Naive thymus-derived CD8-positive, alpha-beta T cell (primary cell): Measurements from ENCODE around the gene MATN1. TPM values are rescaled to one million over a fixed set of nuclear protein-coding genes. Genes with fewer than 3 reads are reported as not detected.
A peak's percentile ranks its signal among the peaks of the same experiment; 100 is the strongest.

Experiments used
- ATAC-seq, 2 donors: fragments of 150-1000 bp; cut with Tn5 transposase in 1 of 2; sonication (Bioruptor Pico), chemical (Tn5 transposase) in 1 of 2; 1 replicate in 1 of 2; 2 replicates in 1 of 2; pipeline ENCODE4 v1.10.0; 2021; ENCODE audit warnings: mild to moderate bottlenecking in 2 of 2, moderate library complexity in 2 of 2
- POLR2A ChIA-PET: fragments of 350-600 bp; sonication (Branson Sonifier 250); formaldehyde crosslinking; loops from one replicate; lab custom pipeline; 2021; ENCODE audit warnings: antibody characterized with exemption; lab: Charles Lee
- DNase-seq, 10 donors: peaks; one replicate each; pipeline versions ENCODE4 v3.0.0 to v3.0.0-alpha.2; 2020 to 2022
- H3K27ac Mint-ChIP-seq, 10 donors: one replicate each; pipeline ENCODE4 v1.8.0; 2020 to 2022; ENCODE audit warnings: mild to moderate bottlenecking in 10 of 10, mixed read lengths in 10 of 10, moderate library complexity in 4 of 10, inconsistent platforms in 1 of 10
- H3K27me3 Mint-ChIP-seq, 5 donors: one replicate each; pipeline ENCODE4 v1.8.0; 2021 to 2022; ENCODE audit warnings: mixed read lengths in 5 of 5
- H3K36me3 Mint-ChIP-seq, 3 donors: one replicate each; pipeline ENCODE4 v1.8.0; 2020 to 2022; ENCODE audit warnings: mixed read lengths in 3 of 3, mild to moderate bottlenecking in 2 of 3, inconsistent platforms in 1 of 3
- H3K4me1 Mint-ChIP-seq, 4 donors: one replicate each; pipeline ENCODE4 v1.8.0; 2021 to 2022; ENCODE audit warnings: mixed read lengths in 4 of 4
- H3K4me3 Mint-ChIP-seq, 10 donors: one replicate each; pipeline ENCODE4 v1.8.0; 2020 to 2022; ENCODE audit warnings: mild to moderate bottlenecking in 10 of 10, mixed read lengths in 10 of 10, moderate library complexity in 6 of 10, inconsistent platforms in 1 of 10
- H3K9me3 Mint-ChIP-seq, 9 donors: one replicate each; pipeline ENCODE4 v1.8.0; 2020 to 2022; ENCODE audit warnings: mixed read lengths in 9 of 9, mild to moderate bottlenecking in 3 of 9, inconsistent platforms in 1 of 9, moderate library complexity in 1 of 9
- polyA plus RNA-seq, 3 donors: library from polyadenylated mRNA; unstranded; fragments of 300-500 nt; fragmentation: Illumina TruSeq; gene quantifications; one replicate each; pipeline ENCODE4 v1.2.3, GENCODE V29; 2021
- total RNA-seq, 8 experiments: library from RNA in 2 of 8; stranded (reverse) in 2 of 8; gene quantifications; one replicate each; pipeline ENCODE4 v1.2.3 and lab custom pipeline; 2021 to 2026

Gene MATN1
- total and polyA plus RNA-seq, 5 experiments from 2014 or later: 0.07 to 0.96 (median 0.47) TPM; not detected in 2

- Mint-ChIP-seq H3K4me3 (peak overlapping the region in 9 of 10 donors; percentile 47 to 98 (median 74)), H3K36me3 (peaks cover 4 to 60% (median 30%) of the 10 kb centered on the region in 3 donors), H3K27ac (peak overlapping the region; percentile 90 to 99 (median 99)), H3K4me1 (peaks cover 65 to 100% (median 97%) of the 10 kb centered on the region in 4 donors), H3K9me3 (peaks cover 0 to 3% (median 0%) of the 10 kb centered on the region in 9 donors), H3K27me3 (no peaks in the 10 kb centered on the region)
- ATAC-seq: no peak
- no peak for DNase-seq
- POLR2A ChIA-PET: interaction anchor here (0.6 to 41.4 kb wide), 4 partner anchors 5 to 168 kb away, joined by 3 to 1432 read pairs (median 726); partner anchors contain the start of genes LAPTM5 and MATN1
Measured at GRCh38 chr1:30742300-30742962, 19.0 kb upstream of the MATN1 start.

GRCh38 chr1:30741239-30741894 is 18.0 kb upstream of the MATN1 start:
- Mint-ChIP-seq H3K4me3 (peak overlapping the region; percentile 16 to 92 (median 74)), H3K4me1 (peaks cover 59 to 100% (median 90%) of the 10 kb centered on the region in 4 donors), H3K36me3 (peaks cover 8 to 61% (median 37%) of the 10 kb centered on the region in 3 donors), H3K27me3 (no peaks in the 10 kb centered on the region), H3K9me3 (peaks cover 0 to 3% (median 0%) of the 10 kb centered on the region in 9 donors), H3K27ac (peak overlapping the region; percentile 90 to 99 (median 93))
- ATAC-seq (no peak), DNase-seq (no peak)
- POLR2A ChIA-PET: interaction anchor here (30.9 to 41.4 kb wide), 2 partner anchors 4 to 14 kb away, joined by 1432 read pairs; partner anchors contain the start of genes LAPTM5 and MATN1

GRCh38 chr1:30740251-30741238 is 17.2 kb upstream of the MATN1 start:
- peak overlapping the region; percentile 90 to 99 (median 93) for H3K27ac Mint-ChIP-seq
- ATAC-seq (no peak), DNase-seq (no peak)
- H3K27me3 Mint-ChIP-seq: no peaks in the 10 kb centered on the region
- peak overlapping the region; percentile 16 to 92 (median 74) for H3K4me3 Mint-ChIP-seq
- POLR2A ChIA-PET: interaction anchor here (0.6 to 41.4 kb wide), 3 partner anchors 3 to 40 kb away, joined by 3 to 1432 read pairs (median 1432); partner anchors contain the start of genes LAPTM5 and MATN1
- H3K4me1 Mint-ChIP-seq: peaks cover 56 to 91% (median 83%) of the 10 kb centered on the region in 4 donors
- H3K9me3 Mint-ChIP-seq: peaks cover 0 to 3% (median 0%) of the 10 kb centered on the region in 9 donors
- H3K36me3 Mint-ChIP-seq: peaks cover 8 to 68% (median 41%) of the 10 kb centered on the region in 3 donors

- H3K4me1 Mint-ChIP-seq: peaks cover 49 to 82% (median 76%) of the 10 kb centered on the region in 4 donors
- H3K36me3 Mint-ChIP-seq: peaks cover 8 to 77% (median 50%) of the 10 kb centered on the region in 3 donors
- peaks cover 0 to 3% (median 0%) of the 10 kb centered on the region in 9 donors for H3K9me3 Mint-ChIP-seq
- peak overlapping the region; percentile 79 to 99 (median 91) for H3K27ac Mint-ChIP-seq
- ATAC-seq (no peak), DNase-seq (no peak)
- peak overlapping the region in 4 of 10 donors; percentile 11 to 92 (median 36) for H3K4me3 Mint-ChIP-seq
- H3K27me3 Mint-ChIP-seq: no peaks in the 10 kb centered on the region
- POLR2A ChIA-PET: interaction anchor here (0.9 to 41.4 kb wide), 3 partner anchors 10 to 40 kb away, joined by 5 to 1432 read pairs (median 8); partner anchors contain the start of gene LAPTM5
Measured at GRCh38 chr1:30739601-30740000, 16.2 kb upstream of the MATN1 start.

- peaks cover 8 to 84% (median 51%) of the 10 kb centered on the region in 3 donors for H3K36me3 Mint-ChIP-seq
- peak overlapping the region; percentile 79 to 99 (median 92) for H3K27ac Mint-ChIP-seq
- peaks cover 0 to 3% (median 0%) of the 10 kb centered on the region in 9 donors for H3K9me3 Mint-ChIP-seq
- H3K4me3 Mint-ChIP-seq: peak overlapping the region in 4 of 10 donors; percentile 11 to 39 (median 37)
- H3K4me1 Mint-ChIP-seq: peaks cover 44 to 75% (median 69%) of the 10 kb centered on the region in 4 donors
- DNase-seq (no peak), ATAC-seq (no peak)
- H3K27me3 Mint-ChIP-seq: no peaks in the 10 kb centered on the region
- POLR2A ChIA-PET: interaction anchor here (0.8 to 41.4 kb wide), 4 partner anchors 9 to 48 kb away, joined by 4 to 1432 read pairs (median 6); partner anchors contain the start of gene LAPTM5
Measured at GRCh38 chr1:30738715-30739559, 15.6 kb upstream of the MATN1 start.

- DNase-seq (no peak), ATAC-seq (no peak)
- H3K27ac Mint-ChIP-seq: peak overlapping the region; percentile 79 to 99 (median 92)
- peaks cover 38 to 68% (median 63%) of the 10 kb centered on the region in 4 donors for H3K4me1 Mint-ChIP-seq
- peaks cover 0 to 3% (median 0%) of the 10 kb centered on the region in 9 donors for H3K9me3 Mint-ChIP-seq
- H3K27me3 Mint-ChIP-seq: no peaks in the 10 kb centered on the region
- POLR2A ChIA-PET: interaction anchor here (0.8 to 41.4 kb wide), 3 partner anchors 8 to 49 kb away, joined by 4 to 1432 read pairs (median 8); partner anchors contain the start of gene LAPTM5
- H3K4me3 Mint-ChIP-seq: peak overlapping the region in 3 of 10 donors; percentile 10 to 61 (median 37)
- peaks cover 8 to 87% (median 51%) of the 10 kb centered on the region in 3 donors for H3K36me3 Mint-ChIP-seq
Measured at GRCh38 chr1:30738040-30738714, 14.8 kb upstream of the MATN1 start.

GRCh38 chr1:30737357-30738039 is 14.1 kb upstream of the MATN1 start:
- H3K9me3 Mint-ChIP-seq: peaks cover 0 to 3% (median 0%) of the 10 kb centered on the region in 9 donors
- no peaks in the 10 kb centered on the region for H3K27me3 Mint-ChIP-seq
- H3K4me1 Mint-ChIP-seq: peaks cover 37 to 64% (median 60%) of the 10 kb centered on the region in 4 donors
- H3K36me3 Mint-ChIP-seq: peaks cover 8 to 93% (median 51%) of the 10 kb centered on the region in 3 donors
- POLR2A ChIA-PET: interaction anchor here (0.6 to 41.4 kb wide), 4 partner anchors 8 to 209 kb away, joined by 3 to 1432 read pairs (median 8); partner anchors contain the start of gene LAPTM5
- peak overlapping the region in 1 of 10 donors; percentile 14 for H3K4me3 Mint-ChIP-seq
- ATAC-seq: no peak
- DNase-seq: no peak
- peak overlapping the region; percentile 80 to 99 (median 92) for H3K27ac Mint-ChIP-seq

- DNase-seq (no peak), ATAC-seq (no peak)
- POLR2A ChIA-PET: interaction anchor here (1.2 to 41.4 kb wide), 5 partner anchors 10 to 20 kb away, joined by 3 to 1432 read pairs (median 5); partner anchors contain the start of genes LAPTM5 and MATN1
- peaks cover 34 to 64% (median 57%) of the 10 kb centered on the region in 4 donors for H3K4me1 Mint-ChIP-seq
- H3K9me3 Mint-ChIP-seq: peaks cover 0 to 3% (median 0%) of the 10 kb centered on the region in 9 donors
- H3K27ac Mint-ChIP-seq: peak overlapping the region; percentile 41 to 99 (median 88)
- peaks cover 8 to 83% (median 43%) of the 10 kb centered on the region in 3 donors for H3K36me3 Mint-ChIP-seq
- peak overlapping the region in 1 of 10 donors; percentile 43 for H3K4me3 Mint-ChIP-seq
- no peaks in the 10 kb centered on the region for H3K27me3 Mint-ChIP-seq
Measured at GRCh38 chr1:30735668-30736498, 12.5 kb upstream of the MATN1 start.

- POLR2A ChIA-PET: interaction anchor here (1.3 to 41.4 kb wide), 3 partner anchors 9 to 20 kb away, joined by 3 to 1432 read pairs (median 7); partner anchors contain the start of genes LAPTM5 and MATN1
- Mint-ChIP-seq H3K9me3 (peaks cover 0 to 3% (median 0%) of the 10 kb centered on the region in 9 donors), H3K27ac (peak overlapping the region; percentile 17 to 95 (median 75)), H3K36me3 (peaks cover 8 to 77% (median 36%) of the 10 kb centered on the region in 3 donors), H3K4me1 (peaks cover 32 to 62% (median 55%) of the 10 kb centered on the region in 4 donors), H3K27me3 (no peaks in the 10 kb centered on the region), H3K4me3 (no peak overlapping the region)
- no peak for DNase-seq
- no peak for ATAC-seq
Measured at GRCh38 chr1:30735124-30735523, 11.7 kb upstream of the MATN1 start.
